ENCODE measurements around the gene CIAO2B. TPM values are rescaled to one million over a fixed set of nuclear protein-coding genes. Genes with fewer than 3 reads are reported as not detected.

CIAO2B gene
- total and polyA plus RNA-seq, 7 donors: 71.7 to 219 (median 121) TPM

DNA sequence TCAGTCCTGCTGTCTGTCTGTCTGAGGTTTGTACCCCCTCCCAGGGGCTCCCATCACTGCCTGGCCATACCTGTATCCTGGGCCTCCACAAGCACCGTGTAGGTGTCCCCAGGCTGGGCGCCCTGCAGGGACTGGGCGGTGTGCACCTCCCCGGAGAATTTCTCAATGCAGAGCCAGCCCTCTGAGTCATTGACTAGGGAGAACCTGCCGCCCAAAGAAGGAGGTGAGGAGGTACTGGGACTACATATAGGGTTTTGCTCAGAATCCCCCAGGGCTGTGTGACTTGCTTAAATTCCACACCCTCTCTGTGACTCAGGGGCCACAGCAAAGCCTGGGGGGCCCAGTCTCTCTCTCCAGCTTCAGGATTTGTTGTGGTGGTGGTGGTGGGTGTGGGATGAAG lies 23.1 kb downstream of the CIAO2B start:
- Histone ChIP-seq H3K27ac (no peak overlapping the region), H3K4me1 (peaks cover 0 to 3% (median 1%) of the 10 kb centered on the region in 4 donors), H3K36me3 (no peaks in the 10 kb centered on the region), H3K9me3 (no peaks in the 10 kb centered on the region), H3K27me3 (no peaks in the 10 kb centered on the region), H3K4me3 (no peak overlapping the region)
- intact Hi-C loops (cut with DNase I): no loop called here
- TF ChIP-seq EP300 (IDR thresholded peaks at IDR 0.05) (no peak), POLR2A (IDR thresholded peaks at IDR 0.05) (no peak), POLR2AphosphoS5 (IDR thresholded peaks at IDR 0.05) (no peak)
- TF ChIP-seq, protein P1, sequence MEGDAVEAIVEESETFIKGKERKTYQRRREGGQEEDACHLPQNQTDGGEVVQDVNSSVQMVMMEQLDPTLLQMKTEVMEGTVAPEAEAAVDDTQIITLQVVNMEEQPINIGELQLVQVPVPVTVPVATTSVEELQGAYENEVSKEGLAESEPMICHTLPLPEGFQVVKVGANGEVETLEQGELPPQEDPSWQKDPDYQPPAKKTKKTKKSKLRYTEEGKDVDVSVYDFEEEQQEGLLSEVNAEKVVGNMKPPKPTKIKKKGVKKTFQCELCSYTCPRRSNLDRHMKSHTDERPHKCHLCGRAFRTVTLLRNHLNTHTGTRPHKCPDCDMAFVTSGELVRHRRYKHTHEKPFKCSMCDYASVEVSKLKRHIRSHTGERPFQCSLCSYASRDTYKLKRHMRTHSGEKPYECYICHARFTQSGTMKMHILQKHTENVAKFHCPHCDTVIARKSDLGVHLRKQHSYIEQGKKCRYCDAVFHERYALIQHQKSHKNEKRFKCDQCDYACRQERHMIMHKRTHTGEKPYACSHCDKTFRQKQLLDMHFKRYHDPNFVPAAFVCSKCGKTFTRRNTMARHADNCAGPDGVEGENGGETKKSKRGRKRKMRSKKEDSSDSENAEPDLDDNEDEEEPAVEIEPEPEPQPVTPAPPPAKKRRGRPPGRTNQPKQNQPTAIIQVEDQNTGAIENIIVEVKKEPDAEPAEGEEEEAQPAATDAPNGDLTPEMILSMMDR (IDR thresholded peaks at IDR 0.05): no peak
- WGBS, 2 donors: 79 to 83% methylated on average over 5 of the region's 5 CpGs
- DNase-seq: no peak

GRCh38 chr16:66910175-66910940 lies 23.8 kb downstream of the CIAO2B start:
- WGBS, 2 donors: 83 to 86% methylated on average over 14 of the region's 14 CpGs
- H3K27ac ChIP-seq: no peak overlapping the region
- no peaks in the 10 kb centered on the region for H3K27me3 ChIP-seq
- no peak for DNase-seq
- TF ChIP-seq POLR2A (IDR thresholded peaks at IDR 0.05): no peak
- TF ChIP-seq EP300 (IDR thresholded peaks at IDR 0.05): no peak
- TF ChIP-seq, protein P1 (IDR thresholded peaks at IDR 0.05): no peak
- no peak for TF ChIP-seq POLR2AphosphoS5 (IDR thresholded peaks at IDR 0.05)
- intact Hi-C loops (cut with DNase I): no loop called here
- no peaks in the 10 kb centered on the region for H3K9me3 ChIP-seq
- H3K4me3 ChIP-seq: no peak overlapping the region
- H3K36me3 ChIP-seq: no peaks in the 10 kb centered on the region
- peaks cover 0 to 11% (median 8%) of the 10 kb centered on the region in 4 donors for H3K4me1 ChIP-seq

DNA sequence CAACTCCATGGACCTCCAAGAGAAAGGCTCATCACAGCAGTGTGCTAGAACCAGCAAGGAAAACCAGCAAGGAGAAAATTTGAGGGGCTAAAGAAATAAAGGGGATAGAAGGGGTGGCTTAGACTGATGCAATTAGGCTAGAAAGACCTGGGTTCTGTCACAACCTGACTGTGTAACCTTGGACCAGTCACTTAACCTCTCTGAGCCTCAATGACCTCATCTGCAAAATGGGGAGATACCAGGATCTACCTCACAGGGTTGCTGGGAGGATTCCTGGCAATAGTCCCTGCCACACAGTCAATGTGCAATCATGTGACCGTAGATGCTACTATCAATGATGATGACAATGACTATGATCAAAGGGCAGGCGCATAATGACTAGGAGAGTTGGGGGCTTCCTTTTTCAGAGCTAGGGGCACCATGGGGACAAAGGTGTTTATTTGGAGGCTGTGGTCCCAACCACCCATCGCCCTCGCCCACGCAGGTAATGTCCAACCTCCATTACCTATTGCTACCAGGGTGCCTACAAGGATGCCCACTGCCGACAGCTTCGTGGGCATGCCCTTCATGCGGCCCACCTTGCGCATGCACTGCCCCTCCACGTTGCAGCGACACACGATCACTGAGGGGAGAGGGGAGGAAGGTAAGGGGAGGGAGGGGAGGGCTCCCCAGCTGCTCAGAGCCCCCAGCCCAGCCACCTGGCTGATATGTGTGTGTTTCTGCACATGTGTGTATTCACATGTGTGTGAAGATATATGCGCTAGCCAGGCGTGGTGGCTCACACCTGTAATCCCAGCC lies 25.2 kb downstream of the CIAO2B start:
- intact Hi-C loops (cut with DNase I): no loop called here
- H3K27ac ChIP-seq: no peak overlapping the region
- no peak overlapping the region for H3K4me3 ChIP-seq
- H3K36me3 ChIP-seq: no peaks in the 10 kb centered on the region
- no peak for DNase-seq
- 93 to 95% methylated on average over 14 of the region's 14 CpGs for WGBS, 2 donors
- no peaks in the 10 kb centered on the region for H3K27me3 ChIP-seq
- H3K9me3 ChIP-seq: no peaks in the 10 kb centered on the region
- H3K4me1 ChIP-seq: peaks cover 0 to 25% (median 22%) of the 10 kb centered on the region in 4 donors
- no peak for TF ChIP-seq EP300 (IDR thresholded peaks at IDR 0.05)
- TF ChIP-seq POLR2A (IDR thresholded peaks at IDR 0.05): no peak
- no peak for TF ChIP-seq POLR2AphosphoS5 (IDR thresholded peaks at IDR 0.05)
- TF ChIP-seq, protein P1 (IDR thresholded peaks at IDR 0.05): no peak

- no peak for DNase-seq
- H3K4me1 ChIP-seq: peaks cover 0 to 33% (median 31%) of the 10 kb centered on the region in 4 donors
- intact Hi-C loops (cut with DNase I): no loop called here
- 91 to 94% methylated on average over 3 of the region's 3 CpGs for WGBS, 2 donors
- no peak overlapping the region for H3K4me3 ChIP-seq
- TF ChIP-seq, protein P1 (IDR thresholded peaks at IDR 0.05): no peak
- TF ChIP-seq POLR2AphosphoS5 (IDR thresholded peaks at IDR 0.05): no peak
- TF ChIP-seq EP300 (IDR thresholded peaks at IDR 0.05): no peak
- TF ChIP-seq POLR2A (IDR thresholded peaks at IDR 0.05): no peak
- no peak overlapping the region for H3K27ac ChIP-seq
- no peaks in the 10 kb centered on the region for H3K27me3 ChIP-seq
- no peaks in the 10 kb centered on the region for H3K9me3 ChIP-seq
- no peaks in the 10 kb centered on the region for H3K36me3 ChIP-seq
Observed at GRCh38 chr16:66908116-66908515, 26.1 kb downstream of the CIAO2B start.

Data from sigmoid colon (tissue), 7 donors.